Loucy (cell line): ENCODE results near the gene ZNF396.

Experiments used
- H2AFZ ChIP-seq: fragments of 200-600 bp; sonication (generic); 2 replicates; pipeline ENCODE4 v1.6.0; 2016; ENCODE audit warnings: antibody characterized with exemption, mild to moderate bottlenecking, low read length, moderate library complexity
- H3F3A ChIP-seq: fragments of 200-600 bp; 2 replicates; pipeline ENCODE4 v1.6.0; 2016; ENCODE audit warnings: antibody characterized with exemption, low read depth, mild to moderate bottlenecking
- H3K27me3 ChIP-seq: fragments of 200-600 bp; sonication (generic); 2 replicates; pipeline ENCODE4 v1.6.1; 2014; ENCODE audit warnings: low read length, mild to moderate bottlenecking; ENCODE audit not compliant: insufficient read depth, poor library complexity, severe bottlenecking
- H3K36me3 ChIP-seq: fragments of 200-600 bp; sonication (generic); 2 replicates; pipeline ENCODE4 v1.6.1; 2016; ENCODE audit warnings: low read length; ENCODE audit not compliant: insufficient read depth
- H3K4me1 ChIP-seq: fragments of 200-600 bp; sonication (generic); 2 replicates; pipeline ENCODE4 v1.5.1; 2014; ENCODE audit warnings: low read length, mild to moderate bottlenecking; ENCODE audit not compliant: insufficient read depth, poor library complexity, severe bottlenecking
- H3K4me2 ChIP-seq: fragments of 200-600 bp; sonication (generic); 2 replicates; pipeline ENCODE4 v1.6.0; 2014; ENCODE audit warnings: antibody characterized with exemption, low read length, low read depth, mild to moderate bottlenecking; ENCODE audit not compliant: poor library complexity, severe bottlenecking
- H3K4me3 ChIP-seq: fragments of 200-600 bp; sonication (generic); 2 replicates; pipeline ENCODE4 v1.5.1; 2014; ENCODE audit warnings: low read length, mild to moderate bottlenecking, mixed read lengths; ENCODE audit not compliant: poor library complexity, severe bottlenecking
- H3K79me2 ChIP-seq: fragments of 200-600 bp; sonication (generic); 2 replicates; pipeline ENCODE4 v1.6.1; 2014; ENCODE audit warnings: low read length; ENCODE audit not compliant: insufficient read depth
- H3K9ac ChIP-seq: fragments of 200-600 bp; sonication (generic); 2 replicates; pipeline ENCODE4 v1.6.0; 2014; ENCODE audit warnings: mild to moderate bottlenecking, low read depth, low read length, moderate library complexity; ENCODE audit not compliant: poor library complexity, severe bottlenecking
- H3K9me2 ChIP-seq: fragments of 200-600 bp; sonication (generic); replicated peaks from 2 replicates; pipeline ENCODE4 v1.6.1; 2016; ENCODE audit warnings: low read depth, low read length, mixed read lengths
- H3K9me3 ChIP-seq: fragments of 200-600 bp; sonication (generic); 2 replicates; pipeline ENCODE4 v1.6.1; 2014; ENCODE audit warnings: mild to moderate bottlenecking, antibody characterized with exemption, low read length, low read depth; ENCODE audit not compliant: insufficient read depth
- H4K20me1 ChIP-seq: fragments of 200-600 bp; sonication (generic); 2 replicates; pipeline ENCODE4 v1.6.0; 2014; ENCODE audit warnings: antibody characterized with exemption, low read length, mild to moderate bottlenecking; ENCODE audit not compliant: insufficient read depth, poor library complexity, severe bottlenecking
- EZH2phosphoT487 ChIP-seq: fragments of 200-600 bp; IDR thresholded peaks from 2 replicates; pipeline ENCODE4 v1.6.1; 2018; ENCODE audit warnings: antibody characterized with exemption, mild to moderate bottlenecking, moderate library complexity, borderline replicate concordance
- TF ChIP-seq, protein P1 (sequence below): fragments of 200-600 bp; sonication (generic); conservative IDR thresholded peaks from 2 replicates; pipeline ENCODE4 v1.5.1; 2014; ENCODE audit warnings: mild to moderate bottlenecking, antibody characterized with exemption, low read length

The ZNF396 gene

DNA sequence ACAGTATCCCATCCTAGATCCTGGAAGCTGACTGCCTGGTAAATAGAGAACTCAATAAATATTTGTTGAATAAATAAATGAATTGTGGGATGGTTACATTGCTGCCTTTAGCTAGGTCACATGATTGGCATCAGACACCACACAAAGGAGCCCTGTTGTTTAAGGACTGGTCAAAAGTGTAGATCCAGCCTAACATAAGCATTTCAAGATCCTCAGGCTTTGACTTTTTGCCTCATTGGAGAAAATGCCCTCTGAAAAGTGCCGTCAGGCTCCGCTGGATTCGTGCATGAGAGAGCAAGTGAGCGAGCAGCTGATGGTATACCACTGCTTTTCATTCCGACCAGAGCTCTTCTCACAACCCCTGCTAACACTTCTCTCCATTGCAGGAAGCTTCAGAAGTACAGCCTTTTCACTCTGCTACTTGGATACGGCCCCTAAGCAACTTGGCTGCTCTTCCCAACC lies 31.6 kb downstream of the ZNF396 start:
- peaks cover 26% of the 10 kb centered on the region for H3K4me1 ChIP-seq
- H3F3A ChIP-seq = no peaks in the 10 kb centered on the region
- TF ChIP-seq, protein P1, sequence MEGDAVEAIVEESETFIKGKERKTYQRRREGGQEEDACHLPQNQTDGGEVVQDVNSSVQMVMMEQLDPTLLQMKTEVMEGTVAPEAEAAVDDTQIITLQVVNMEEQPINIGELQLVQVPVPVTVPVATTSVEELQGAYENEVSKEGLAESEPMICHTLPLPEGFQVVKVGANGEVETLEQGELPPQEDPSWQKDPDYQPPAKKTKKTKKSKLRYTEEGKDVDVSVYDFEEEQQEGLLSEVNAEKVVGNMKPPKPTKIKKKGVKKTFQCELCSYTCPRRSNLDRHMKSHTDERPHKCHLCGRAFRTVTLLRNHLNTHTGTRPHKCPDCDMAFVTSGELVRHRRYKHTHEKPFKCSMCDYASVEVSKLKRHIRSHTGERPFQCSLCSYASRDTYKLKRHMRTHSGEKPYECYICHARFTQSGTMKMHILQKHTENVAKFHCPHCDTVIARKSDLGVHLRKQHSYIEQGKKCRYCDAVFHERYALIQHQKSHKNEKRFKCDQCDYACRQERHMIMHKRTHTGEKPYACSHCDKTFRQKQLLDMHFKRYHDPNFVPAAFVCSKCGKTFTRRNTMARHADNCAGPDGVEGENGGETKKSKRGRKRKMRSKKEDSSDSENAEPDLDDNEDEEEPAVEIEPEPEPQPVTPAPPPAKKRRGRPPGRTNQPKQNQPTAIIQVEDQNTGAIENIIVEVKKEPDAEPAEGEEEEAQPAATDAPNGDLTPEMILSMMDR = no peak
- no peak for TF ChIP-seq EZH2phosphoT487
- peaks cover 37% of the 10 kb centered on the region for H4K20me1 ChIP-seq
- H3K9ac ChIP-seq = no peak overlapping the region
- H3K36me3 ChIP-seq = no peaks in the 10 kb centered on the region
- H3K27me3 ChIP-seq = no peaks in the 10 kb centered on the region
- H3K9me3 ChIP-seq = no peaks in the 10 kb centered on the region
- no peaks in the 10 kb centered on the region for H3K9me2 ChIP-seq
- no peak overlapping the region for H3K4me3 ChIP-seq
- H2AFZ ChIP-seq = peak overlapping the region; percentile 23; the same call in 1 of the 2 replicates
- peaks cover 37% of the 10 kb centered on the region for H3K79me2 ChIP-seq
- H3K4me2 ChIP-seq = peak overlapping the region; percentile 84

DNA sequence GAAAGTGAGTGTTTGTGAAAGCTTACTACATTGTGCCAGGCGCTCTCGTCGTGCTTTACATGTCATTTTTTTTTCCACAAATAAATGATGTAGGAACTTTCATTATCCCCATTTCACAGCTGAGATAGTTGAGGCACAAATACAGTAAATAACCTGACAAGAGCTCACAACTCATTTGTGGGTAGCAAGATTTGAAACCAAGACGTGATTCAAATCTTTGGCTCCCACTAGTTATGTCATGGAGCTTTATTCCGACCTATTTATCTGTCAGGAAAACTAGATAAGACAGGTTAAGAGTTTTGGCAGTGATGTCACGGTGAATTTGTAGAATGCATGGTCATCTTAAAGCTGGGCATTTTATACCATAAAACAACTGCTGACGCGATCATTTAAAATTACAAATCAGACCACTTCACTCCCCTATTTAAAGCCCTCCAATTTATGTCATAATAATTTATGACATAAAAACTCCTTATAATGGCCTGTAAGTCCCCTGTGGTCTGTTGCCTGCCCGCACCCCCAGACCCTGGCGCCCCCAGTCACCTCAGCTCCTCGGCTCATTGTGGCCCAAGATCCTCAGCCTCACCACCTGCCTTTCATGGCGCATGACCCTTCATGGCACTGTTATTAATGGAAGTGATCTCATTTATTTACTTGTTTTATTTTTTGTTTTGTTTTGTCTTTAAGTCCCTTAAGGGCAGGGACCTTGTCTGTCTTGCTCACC lies 32.2 kb downstream of the ZNF396 start:
- H3K4me2 ChIP-seq = peak overlapping the region; percentile 84
- peaks cover 5% of the 10 kb centered on the region; the same call in 1 of the 2 replicates for H3K36me3 ChIP-seq
- TF ChIP-seq, protein P1 = no peak
- TF ChIP-seq EZH2phosphoT487 = no peak
- no peaks in the 10 kb centered on the region for H3K27me3 ChIP-seq
- H3K9me3 ChIP-seq = no peaks in the 10 kb centered on the region
- peaks cover 32% of the 10 kb centered on the region for H3K4me1 ChIP-seq
- no peaks in the 10 kb centered on the region for H3K9me2 ChIP-seq
- H3K9ac ChIP-seq = peak overlapping the region; percentile 93
- H4K20me1 ChIP-seq = peaks cover 43% of the 10 kb centered on the region
- peak overlapping the region; percentile 93 for H2AFZ ChIP-seq
- peaks cover 43% of the 10 kb centered on the region for H3K79me2 ChIP-seq
- no peaks in the 10 kb centered on the region for H3F3A ChIP-seq
- peak overlapping the region; percentile 92 for H3K4me3 ChIP-seq

GRCh38 chr18:35343936-35344735 lies 33.0 kb downstream of the ZNF396 start, which contains the start of gene ZNF24:
ZNF24 (minus strand) TSS chr18:35344420; CDS start chr18:35340650, 3,770 bp downstream.
- H3F3A ChIP-seq = no peaks in the 10 kb centered on the region
- peaks cover 13% of the 10 kb centered on the region; the same call in 1 of the 2 replicates for H3K36me3 ChIP-seq
- H3K27me3 ChIP-seq = no peaks in the 10 kb centered on the region
- H4K20me1 ChIP-seq = peaks cover 51% of the 10 kb centered on the region
- H3K9ac ChIP-seq = peak within 1 kb of the TSS; percentile 93
- peak within 1 kb of the TSS; percentile 93 for H2AFZ ChIP-seq
- H3K4me3 ChIP-seq = peak within 1 kb of the TSS; percentile 92
- H3K9me2 ChIP-seq = no peaks in the 10 kb centered on the region
- TF ChIP-seq EZH2phosphoT487 = no peak
- TF ChIP-seq, protein P1 = no peak
- H3K9me3 ChIP-seq = no peaks in the 10 kb centered on the region
- peak within 1 kb of the TSS; percentile 84 for H3K4me2 ChIP-seq
- peaks cover 40% of the 10 kb centered on the region for H3K4me1 ChIP-seq
- H3K79me2 ChIP-seq = peaks cover 51% of the 10 kb centered on the region
